Keratinocyte (primary cell): ENCODE measurements around the gene ZSWIM9. TPM values are rescaled to one million over a fixed set of nuclear protein-coding genes. Genes with fewer than 3 reads are reported as not detected.

Source experiments
- DNase-seq: peaks from one replicate; pipeline ENCODE4 v3.0.0-alpha.2; 2011; ENCODE audit warnings: low read depth, missing footprints, low spot score
- FAIRE-seq: peaks from 2 replicates; lab custom pipeline; 2011; peaks lifted over from hg19 to GRCh38; lab: Jason Lieb, UNC
- H2AFZ ChIP-seq: 2 replicates; pipeline ENCODE4 v1.6.0; 2012; ENCODE audit warnings: low read length, control low read depth, inconsistent platforms; ENCODE audit not compliant: control insufficient read depth
- H3K27ac ChIP-seq: 2 replicates; pipeline ENCODE4 v1.5.1; 2011; ENCODE audit warnings: low read length; ENCODE audit not compliant: control insufficient read depth, insufficient read depth
- H3K27me3 ChIP-seq: 3 replicates; pipeline ENCODE4 v1.6.0; 2011; ENCODE audit warnings: low read length; ENCODE audit not compliant: control insufficient read depth, insufficient read depth; ENCODE audit errors: extremely low read depth
- H3K36me3 ChIP-seq, 2 experiments: 2 replicates in 1 of 2; 3 replicates in 1 of 2; pipeline ENCODE4 v1.5.1; 2011; ENCODE audit warnings: low read length in 2 of 2, mild to moderate bottlenecking in 1 of 2; ENCODE audit not compliant: control insufficient read depth in 2 of 2, insufficient read depth in 2 of 2; ENCODE audit errors: extremely low read depth in 1 of 2
- H3K4me1 ChIP-seq: 3 replicates; pipeline ENCODE4 v1.5.1; 2011; ENCODE audit warnings: low read length; ENCODE audit not compliant: control insufficient read depth, insufficient read depth; ENCODE audit errors: extremely low read depth
- H3K4me2 ChIP-seq: 3 replicates; pipeline ENCODE4 v1.6.0; 2011; ENCODE audit warnings: low read depth, low read length; ENCODE audit not compliant: control insufficient read depth, insufficient read depth; ENCODE audit errors: extremely low read depth
- H3K4me3 ChIP-seq, 3 experiments: fragments of 200-600 bp in 1 of 3; sonication (generic) in 1 of 3; 2 replicates in 2 of 3; 3 replicates in 1 of 3; pipeline ENCODE4 v1.5.1; 2011 to 2016; ENCODE audit warnings: low read length in 3 of 3, mild to moderate bottlenecking in 3 of 3, control low read depth in 2 of 3, inconsistent platforms in 1 of 3, low read depth in 1 of 3, mixed read lengths in 1 of 3, mixed run types in 1 of 3, moderate library complexity in 1 of 3; ENCODE audit not compliant: control insufficient read depth in 2 of 3, insufficient read depth in 2 of 3; ENCODE audit errors: extremely low read depth in 1 of 3
- H3K79me2 ChIP-seq: 2 replicates; pipeline ENCODE4 v1.6.0; 2012; ENCODE audit warnings: low read length; ENCODE audit not compliant: control insufficient read depth, insufficient read depth
- H3K9ac ChIP-seq: 3 replicates; pipeline ENCODE4 v1.6.0; 2011; ENCODE audit warnings: low read length; ENCODE audit not compliant: control insufficient read depth, insufficient read depth; ENCODE audit errors: extremely low read depth
- H3K9me1 ChIP-seq: 3 replicates; pipeline ENCODE4 v1.6.0; 2011; ENCODE audit warnings: low read length; ENCODE audit not compliant: control insufficient read depth, insufficient read depth; ENCODE audit errors: extremely low read depth
- H3K9me3 ChIP-seq: 2 replicates; pipeline ENCODE4 v1.5.1; 2012; ENCODE audit warnings: low read depth, low read length; ENCODE audit not compliant: control insufficient read depth
- H4K20me1 ChIP-seq: 3 replicates; pipeline ENCODE4 v1.6.0; 2011; ENCODE audit warnings: low read length; ENCODE audit not compliant: control insufficient read depth, insufficient read depth; ENCODE audit errors: extremely low read depth
- EZH2 ChIP-seq: IDR thresholded peaks from one replicate; pipeline ENCODE4 v1.6.1; 2012; ENCODE audit warnings: inconsistent platforms, mild to moderate bottlenecking, low read length, moderate library complexity
- dilution Hi-C: fragments of 300-500 bp; cut with MboI; formaldehyde crosslinking; loops from one replicate; pipeline ENCODE4 v1.7.0; 2020; ENCODE audit warnings: low sequenced_read_pairs; ENCODE audit not compliant: extremely low pct_ligation_motif_present
- polyA plus RNA-seq, 5 experiments: library from polyadenylated mRNA; depleted of rRNA in 3 of 5; stranded (reverse) in 3 of 5; stranded (forward) in 1 of 5; unstranded in 1 of 5; fragments of >200 nt; gene quantifications; 1 replicate in 1 of 5; 2 replicates in 3 of 5; 3 replicates in 1 of 5; pipeline versions ENCODE4 v1.2.1 to v1.2.3, GENCODE V29; 2011 to 2012; ENCODE audit warnings: missing spikeins in 2 of 5, low read depth in 1 of 5, low replicate concordance in 1 of 5
- TF ChIP-seq, protein P1 (sequence below), 3 experiments: IDR thresholded peaks in 1 of 3; conservative IDR thresholded peaks in 1 of 3; optimal IDR thresholded peaks in 1 of 3; 2 replicates in 2 of 3; 3 replicates in 1 of 3; pipeline versions ENCODE3 to v1.5.1; 2011; ENCODE audit warnings: low read length in 3 of 3, mild to moderate bottlenecking in 3 of 3, moderate library complexity in 2 of 3, control low read depth in 1 of 3, inconsistent platforms in 1 of 3; ENCODE audit not compliant: insufficient read depth in 2 of 3; ENCODE audit errors: extremely low read depth in 1 of 3

Gene ZSWIM9
- polyA plus RNA-seq, 1 donor (not counting 4 experiments of a cell fraction or from before 2014, with no cell fraction given), result 0.46 TPM

DNA sequence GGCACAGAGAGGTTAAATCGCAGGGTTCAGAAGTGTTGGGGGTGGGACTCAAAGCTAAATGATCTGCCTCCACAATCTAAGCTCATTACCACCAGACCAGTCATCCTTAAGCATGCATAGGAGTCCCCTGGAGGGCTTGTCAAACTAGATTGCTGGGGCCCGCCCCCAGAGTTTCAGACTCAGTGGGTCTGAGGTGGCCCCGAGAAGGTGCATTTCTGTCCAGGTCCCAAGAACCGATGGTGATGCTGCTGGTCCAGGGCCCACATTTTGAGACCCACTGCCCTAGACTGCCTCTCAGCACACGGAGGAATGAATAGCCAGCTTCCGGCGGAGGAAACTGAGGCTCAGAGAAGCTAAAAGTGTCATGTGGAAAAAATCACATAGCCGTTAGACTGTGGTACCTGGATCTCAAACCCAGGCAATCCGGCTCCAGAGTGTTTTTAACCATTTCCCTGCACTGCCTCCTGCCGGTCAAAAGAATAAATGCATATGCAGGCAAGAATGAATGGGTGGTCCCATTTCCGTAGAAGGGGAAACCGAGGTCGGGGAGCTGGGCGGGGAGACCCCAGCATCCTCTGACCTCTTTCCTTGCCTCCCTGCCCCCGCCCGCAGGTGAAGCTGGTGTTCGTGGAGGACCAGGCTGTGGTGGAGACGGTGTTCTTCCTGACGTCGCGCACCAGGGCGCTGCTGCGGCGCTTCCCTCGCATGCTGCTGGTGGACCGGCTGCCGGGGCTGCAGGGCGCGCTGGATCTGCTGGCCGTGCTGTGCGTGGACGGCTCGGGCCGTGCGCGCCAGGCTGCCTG is 23.8 kb downstream of the ZSWIM9 start:
- H2AFZ ChIP-seq, result no peak overlapping the region
- no peaks in the 10 kb centered on the region for H3K4me1 ChIP-seq
- no peaks in the 10 kb centered on the region for H3K27me3 ChIP-seq
- TF ChIP-seq, protein P1, sequence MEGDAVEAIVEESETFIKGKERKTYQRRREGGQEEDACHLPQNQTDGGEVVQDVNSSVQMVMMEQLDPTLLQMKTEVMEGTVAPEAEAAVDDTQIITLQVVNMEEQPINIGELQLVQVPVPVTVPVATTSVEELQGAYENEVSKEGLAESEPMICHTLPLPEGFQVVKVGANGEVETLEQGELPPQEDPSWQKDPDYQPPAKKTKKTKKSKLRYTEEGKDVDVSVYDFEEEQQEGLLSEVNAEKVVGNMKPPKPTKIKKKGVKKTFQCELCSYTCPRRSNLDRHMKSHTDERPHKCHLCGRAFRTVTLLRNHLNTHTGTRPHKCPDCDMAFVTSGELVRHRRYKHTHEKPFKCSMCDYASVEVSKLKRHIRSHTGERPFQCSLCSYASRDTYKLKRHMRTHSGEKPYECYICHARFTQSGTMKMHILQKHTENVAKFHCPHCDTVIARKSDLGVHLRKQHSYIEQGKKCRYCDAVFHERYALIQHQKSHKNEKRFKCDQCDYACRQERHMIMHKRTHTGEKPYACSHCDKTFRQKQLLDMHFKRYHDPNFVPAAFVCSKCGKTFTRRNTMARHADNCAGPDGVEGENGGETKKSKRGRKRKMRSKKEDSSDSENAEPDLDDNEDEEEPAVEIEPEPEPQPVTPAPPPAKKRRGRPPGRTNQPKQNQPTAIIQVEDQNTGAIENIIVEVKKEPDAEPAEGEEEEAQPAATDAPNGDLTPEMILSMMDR (optimal IDR thresholded peaks at IDR 0.05 in 1 of 3, IDR thresholded peaks at IDR 0.05 in 1 of 3, conservative IDR thresholded peaks at IDR 0.05 in 1 of 3; ENCODE audit: extremely low read depth in 1 of 3, insufficient read depth in 2 of 3, low read length in 3 of 3), result peak; percentile 48 to 62 (median 53)
- no peak for TF ChIP-seq EZH2
- no peak for FAIRE-seq
- H4K20me1 ChIP-seq, result no peaks in the 10 kb centered on the region
- no peak for DNase-seq
- dilution Hi-C loops, result no loop called here
- H3K9ac ChIP-seq, result no peak overlapping the region
- no peak overlapping the region for H3K27ac ChIP-seq
- no peaks in the 10 kb centered on the region for H3K9me1 ChIP-seq
- no peaks in the 10 kb centered on the region for H3K79me2 ChIP-seq
- H3K9me3 ChIP-seq, result no peaks in the 10 kb centered on the region
- H3K4me2 ChIP-seq, result no peak overlapping the region
- no peaks in the 10 kb centered on the region for H3K36me3 ChIP-seq
- no peak overlapping the region for H3K4me3 ChIP-seq

DNA sequence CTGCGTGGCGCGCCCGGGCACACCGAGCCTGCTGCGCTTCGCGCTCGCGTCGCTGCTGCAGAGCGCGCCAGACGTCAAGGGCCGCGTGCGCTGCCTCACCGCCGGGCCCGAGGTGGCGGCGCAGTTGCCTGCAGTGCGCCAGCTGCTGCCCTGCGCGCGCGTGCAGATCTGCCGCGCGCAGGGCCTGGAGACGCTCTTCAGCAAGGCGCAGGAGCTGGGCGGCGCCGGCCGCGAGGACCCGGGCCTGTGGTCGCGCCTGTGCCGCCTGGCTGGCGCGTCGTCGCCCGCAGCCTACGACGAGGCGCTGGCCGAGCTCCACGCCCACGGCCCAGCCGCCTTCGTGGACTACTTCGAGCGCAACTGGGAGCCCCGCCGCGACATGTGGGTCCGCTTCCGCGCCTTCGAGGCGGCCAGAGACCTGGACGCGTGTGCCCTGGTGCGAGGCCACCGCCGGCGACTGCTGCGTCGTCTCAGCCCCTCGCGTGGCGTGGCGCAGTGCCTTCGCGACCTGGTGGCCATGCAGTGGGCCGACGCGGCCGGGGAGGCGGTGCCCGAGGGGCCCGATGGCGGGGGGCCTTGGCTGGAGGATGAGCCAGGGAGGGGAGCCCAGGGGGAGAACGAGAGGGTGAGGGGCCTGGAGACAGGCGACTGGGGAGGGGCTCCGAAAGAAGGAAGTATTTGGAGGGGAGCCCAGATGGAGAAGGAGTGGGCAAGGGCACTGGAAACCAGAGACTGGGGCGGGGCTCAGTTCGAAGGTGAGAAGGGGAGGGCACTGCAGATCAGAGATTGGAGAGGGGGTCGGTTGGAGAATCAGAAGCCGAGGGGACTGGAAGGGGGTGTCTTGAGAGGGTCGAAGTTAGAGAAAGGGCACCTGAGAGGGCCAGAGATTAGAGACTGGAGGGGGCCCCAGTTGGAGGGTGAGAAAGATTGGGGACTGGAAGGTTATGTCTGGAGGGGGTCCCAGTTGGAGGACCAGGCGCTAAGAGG is 24.7 kb downstream of the ZSWIM9 start:
- no peak for DNase-seq
- FAIRE-seq, result no peak
- Histone ChIP-seq H3K27me3 (no peaks in the 10 kb centered on the region), H3K4me1 (no peaks in the 10 kb centered on the region), H3K9me1 (no peaks in the 10 kb centered on the region), H3K4me2 (no peak overlapping the region), H3K27ac (no peak overlapping the region), H3K79me2 (no peaks in the 10 kb centered on the region), H4K20me1 (no peaks in the 10 kb centered on the region), H3K9me3 (no peaks in the 10 kb centered on the region), H3K4me3 (no peak overlapping the region), H3K36me3 (no peaks in the 10 kb centered on the region), H2AFZ (no peak overlapping the region), H3K9ac (no peak overlapping the region)
- no peak for TF ChIP-seq EZH2
- TF ChIP-seq, protein P1 (optimal IDR thresholded peaks at IDR 0.05 in 1 of 3, IDR thresholded peaks at IDR 0.05 in 1 of 3, conservative IDR thresholded peaks at IDR 0.05 in 1 of 3; ENCODE audit: extremely low read depth in 1 of 3, insufficient read depth in 2 of 3, low read length in 3 of 3), result no peak
- dilution Hi-C loops, result no loop called here
